ENCODE results near the gene TRPC4AP.

DNA sequence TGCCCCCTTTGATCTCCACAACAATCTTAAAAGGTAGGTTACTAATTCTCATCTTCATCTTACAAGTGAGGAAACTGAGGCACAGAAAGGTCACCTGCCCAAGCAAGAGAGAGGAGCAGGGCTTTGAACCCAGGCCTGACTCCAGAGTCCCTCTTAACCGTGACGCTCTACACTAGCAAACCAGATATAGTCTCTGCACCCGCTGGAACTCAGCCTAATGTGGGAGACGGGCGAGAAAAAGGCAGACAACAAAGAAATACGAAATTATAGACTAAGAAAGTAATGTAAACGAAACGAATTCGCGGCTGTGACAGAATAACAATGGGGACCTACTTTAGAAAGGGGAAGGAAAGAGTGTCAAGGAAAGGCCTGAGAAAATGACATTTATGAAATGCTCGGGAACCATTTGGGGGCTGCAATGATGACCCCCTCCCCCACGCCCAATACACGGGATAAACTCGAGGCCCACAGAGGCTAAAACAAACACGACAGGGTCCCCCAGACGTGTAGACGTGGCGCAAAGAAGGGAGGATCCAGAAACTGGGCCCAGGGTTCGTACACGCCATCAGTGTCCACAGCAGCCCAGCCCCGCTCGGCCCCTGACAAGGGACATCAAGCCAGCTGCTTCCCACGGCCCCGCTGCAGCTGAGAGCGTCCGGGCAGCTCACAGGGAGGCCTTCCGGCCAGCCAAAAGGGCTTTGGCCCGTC is 637 bp downstream of the TRPC4AP start:
- TF ChIP-seq POLR2A (IDR thresholded peaks at IDR 0.05): no peak
- TF ChIP-seq, protein P1, sequence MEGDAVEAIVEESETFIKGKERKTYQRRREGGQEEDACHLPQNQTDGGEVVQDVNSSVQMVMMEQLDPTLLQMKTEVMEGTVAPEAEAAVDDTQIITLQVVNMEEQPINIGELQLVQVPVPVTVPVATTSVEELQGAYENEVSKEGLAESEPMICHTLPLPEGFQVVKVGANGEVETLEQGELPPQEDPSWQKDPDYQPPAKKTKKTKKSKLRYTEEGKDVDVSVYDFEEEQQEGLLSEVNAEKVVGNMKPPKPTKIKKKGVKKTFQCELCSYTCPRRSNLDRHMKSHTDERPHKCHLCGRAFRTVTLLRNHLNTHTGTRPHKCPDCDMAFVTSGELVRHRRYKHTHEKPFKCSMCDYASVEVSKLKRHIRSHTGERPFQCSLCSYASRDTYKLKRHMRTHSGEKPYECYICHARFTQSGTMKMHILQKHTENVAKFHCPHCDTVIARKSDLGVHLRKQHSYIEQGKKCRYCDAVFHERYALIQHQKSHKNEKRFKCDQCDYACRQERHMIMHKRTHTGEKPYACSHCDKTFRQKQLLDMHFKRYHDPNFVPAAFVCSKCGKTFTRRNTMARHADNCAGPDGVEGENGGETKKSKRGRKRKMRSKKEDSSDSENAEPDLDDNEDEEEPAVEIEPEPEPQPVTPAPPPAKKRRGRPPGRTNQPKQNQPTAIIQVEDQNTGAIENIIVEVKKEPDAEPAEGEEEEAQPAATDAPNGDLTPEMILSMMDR (IDR thresholded peaks at IDR 0.05): no peak
